Liver (tissue), 9 donors: ENCODE data around the gene EDN3. TPM values are rescaled to one million over a fixed set of nuclear protein-coding genes. Genes with fewer than 3 reads are reported as not detected.

Experiments
- DNase-seq: peaks from one replicate; pipeline ENCODE4 v3.0.0-alpha.2; 2017; ENCODE audit warnings: low spot score
- H3K27ac ChIP-seq, 2 donors: one replicate each; pipeline ENCODE4 v1.7.0; 2013; ENCODE audit warnings: inconsistent platforms in 2 of 2, low read length in 2 of 2, control low read depth in 1 of 2, low read depth in 1 of 2, mild to moderate bottlenecking in 1 of 2
- H3K27me3 ChIP-seq, 4 donors: one replicate each; pipeline versions ENCODE4 v1.6.1 to v1.7.0; 2013; ENCODE audit warnings: low read length in 3 of 4, inconsistent platforms in 1 of 4, mild to moderate bottlenecking in 1 of 4, moderate library complexity in 1 of 4; ENCODE audit not compliant: control insufficient read depth in 4 of 4, insufficient read depth in 4 of 4
- H3K36me3 ChIP-seq, 4 donors: one replicate each; pipeline versions ENCODE4 v1.6.1 to v1.7.0; 2013; ENCODE audit warnings: low read length in 3 of 4, mild to moderate bottlenecking in 3 of 4, low read depth in 1 of 4, moderate library complexity in 1 of 4; ENCODE audit not compliant: control insufficient read depth in 4 of 4, insufficient read depth in 3 of 4
- H3K4me1 ChIP-seq, 4 donors: one replicate each; pipeline versions ENCODE4 v1.6.1 to v1.7.0; 2013; ENCODE audit warnings: low read length in 3 of 4, mild to moderate bottlenecking in 3 of 4, moderate library complexity in 1 of 4; ENCODE audit not compliant: control insufficient read depth in 4 of 4, insufficient read depth in 4 of 4
- H3K4me3 ChIP-seq, 3 donors: one replicate each; pipeline versions ENCODE4 v1.6.1 to v1.7.0; 2013; ENCODE audit warnings: low read length in 3 of 3, control low read depth in 1 of 3, low read depth in 1 of 3, mild to moderate bottlenecking in 1 of 3
- H3K9ac ChIP-seq, 2 donors: one replicate each; pipeline ENCODE4 v1.7.0; 2013; ENCODE audit warnings: low read length in 2 of 2, mild to moderate bottlenecking in 2 of 2, moderate library complexity in 2 of 2, control low read depth in 1 of 2, low read depth in 1 of 2
- H3K9me3 ChIP-seq, 4 donors: one replicate each; pipeline versions ENCODE4 v1.6.1 to v1.7.0; 2013; ENCODE audit warnings: low read length in 3 of 4; ENCODE audit not compliant: control insufficient read depth in 4 of 4
- CTCF ChIP-seq: fragments of 150-350 bp; IDR thresholded peaks from 2 replicates; pipeline ENCODE4 v1.5.1; 2017; ENCODE audit warnings: improper control_type of control experiment, low read depth, low read length; ENCODE audit not compliant: missing input control
- FOXA1 ChIP-seq: IDR thresholded peaks from 2 replicates; pipeline ENCODE4 v1.6.1; 2016; ENCODE audit warnings: antibody characterized with exemption
- GABPA ChIP-seq, 2 donors: IDR thresholded peaks in 1 of 2; conservative IDR thresholded peaks in 1 of 2; 2 replicates each; pipeline ENCODE4 v1.6.1; 2016; ENCODE audit warnings: antibody characterized with exemption in 2 of 2, mild to moderate bottlenecking in 1 of 2, moderate library complexity in 1 of 2
- HNF4A ChIP-seq, 2 donors: conservative IDR thresholded peaks; 2 replicates each; pipeline ENCODE4 v1.6.1; 2016; ENCODE audit warnings: antibody characterized with exemption in 2 of 2, mild to moderate bottlenecking in 2 of 2
- HNF4G ChIP-seq: IDR thresholded peaks from 2 replicates; pipeline ENCODE4 v1.6.1; 2016; ENCODE audit warnings: antibody characterized with exemption
- JUND ChIP-seq, 2 donors: IDR thresholded peaks; 2 replicates each; pipeline ENCODE4 v1.6.1; 2016; ENCODE audit warnings: antibody characterized with exemption in 2 of 2
- NR2F2 ChIP-seq: IDR thresholded peaks from 2 replicates; pipeline ENCODE4 v1.6.1; 2016; ENCODE audit warnings: antibody characterized with exemption
- RAD21 ChIP-seq, 2 donors: IDR thresholded peaks; 2 replicates each; pipeline ENCODE4 v1.6.1; 2016; ENCODE audit warnings: antibody characterized with exemption in 2 of 2, mild to moderate bottlenecking in 2 of 2
- REST ChIP-seq: IDR thresholded peaks from 2 replicates; pipeline ENCODE4 v1.6.1; 2016; ENCODE audit warnings: antibody characterized with exemption, mild to moderate bottlenecking
- RXRA ChIP-seq, 2 donors: IDR thresholded peaks; 2 replicates each; pipeline ENCODE4 v1.6.1; 2017 to 2018; ENCODE audit warnings: antibody characterized with exemption in 2 of 2, mild to moderate bottlenecking in 1 of 2
- SP1 ChIP-seq: IDR thresholded peaks from 2 replicates; pipeline ENCODE4 v1.6.1; 2018; ENCODE audit warnings: antibody characterized with exemption, mild to moderate bottlenecking
- TAF1 ChIP-seq: conservative IDR thresholded peaks from 2 replicates; pipeline ENCODE4 v1.6.1; 2016; ENCODE audit warnings: antibody characterized with exemption, mild to moderate bottlenecking
- YY1 ChIP-seq: IDR thresholded peaks from 2 replicates; pipeline ENCODE4 v1.6.1; 2016; ENCODE audit warnings: antibody characterized with exemption, mild to moderate bottlenecking
- ZBTB33 ChIP-seq: IDR thresholded peaks from 2 replicates; pipeline ENCODE4 v1.6.1; 2016; ENCODE audit warnings: antibody characterized with exemption
- WGBS: extraction: QIAGEN DNeasy Blood & Tissue Kit; methylation state at CpG from one replicate; pipeline ENCODE4 v1.1.7; 2013; 5-methylcytosine and 5-hydroxymethylcytosine counted together
- polyA plus RNA-seq, 2 donors: library from polyadenylated mRNA; stranded (reverse) in 1 of 2; unstranded in 1 of 2; fragments of 200-250 nt in 1 of 2; fragments of >200 nt in 1 of 2; fragmentation: Nextera tagmentation in 1 of 2; extraction: Ambion mirVana in 1 of 2; gene quantifications; one replicate each; pipeline versions ENCODE4 v1.2.1 to v1.2.3, GENCODE V29; 2013 to 2015
- total RNA-seq, 2 donors: library from RNA; depleted of rRNA; stranded (reverse); fragments of >200 nt; gene quantifications; one replicate each; pipeline ENCODE4 v1.2.3, GENCODE V29; 2014
- donor health status: healthy.
- donor health status: healthy.
- donor health status: healthy.
- donor health status: healthy.
- donor health status: healthy.

Gene EDN3
- total and polyA plus RNA-seq, 4 donors = 0.09 TPM; not detected in 3

DNA sequence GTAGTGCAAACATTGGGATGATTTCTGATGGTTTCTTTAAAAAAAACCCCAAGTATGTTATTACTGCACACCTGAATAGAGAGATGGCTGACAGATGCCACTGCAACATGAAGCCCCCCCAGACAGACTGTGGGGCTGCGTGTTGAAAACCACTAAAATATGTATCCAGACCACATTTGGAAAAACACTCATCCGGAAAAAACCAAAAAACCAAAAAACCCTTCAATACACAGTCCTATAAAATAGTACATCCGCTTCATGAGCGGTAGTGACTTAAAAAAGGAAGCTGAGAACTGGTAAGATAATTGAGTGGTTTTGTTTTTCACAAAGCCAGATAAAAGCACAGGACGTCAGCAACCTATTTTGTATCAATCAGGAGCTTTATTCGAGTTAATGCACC is 47.1 kb upstream of the EDN3 start (continued):
- TF ChIP-seq ZBTB33 (no peak), GABPA (IDR thresholded peaks at IDR 0.05 in 1 of 2, conservative IDR thresholded peaks at IDR 0.05 in 1 of 2) (no peak), TAF1 (no peak), JUND (IDR thresholded peaks at IDR 0.05) (no peak)

DNA sequence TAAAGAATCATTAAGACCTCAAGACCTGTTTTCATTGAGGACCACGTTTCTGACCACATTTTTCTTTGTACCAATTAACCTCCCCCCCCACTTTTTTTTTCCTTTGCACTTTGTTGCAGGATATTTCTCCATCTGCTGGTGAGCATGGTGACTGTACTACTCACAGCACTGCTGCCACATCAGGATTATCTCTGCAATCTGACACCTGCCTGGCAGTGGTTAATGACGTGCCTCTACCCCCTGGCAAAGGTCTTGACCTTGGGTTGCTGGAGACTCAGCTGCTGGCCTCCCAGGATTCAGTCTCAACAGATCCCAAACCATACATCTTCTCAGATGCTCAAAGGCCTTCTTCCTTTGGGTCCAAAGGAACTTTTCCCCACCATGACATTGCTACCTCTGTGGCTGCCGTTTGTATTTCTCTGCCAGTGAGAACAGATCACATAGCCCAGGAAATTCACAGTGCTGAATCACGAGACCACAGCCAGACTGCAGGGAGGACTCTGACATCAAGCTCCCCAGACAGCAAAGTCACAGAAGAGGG is 46.6 kb upstream of the EDN3 start:
- Histone ChIP-seq H3K9ac (no peak overlapping the region), H3K4me1 (no peaks in the 10 kb centered on the region), H3K4me3 (no peak overlapping the region), H3K27ac (no peak overlapping the region), H3K9me3 (no peaks in the 10 kb centered on the region), H3K27me3 (peaks cover 0 to 7% (median 1%) of the 10 kb centered on the region in 4 donors), H3K36me3 (no peaks in the 10 kb centered on the region)
- TF ChIP-seq REST = no peak
- no peak for TF ChIP-seq RAD21 (IDR thresholded peaks at IDR 0.05)
- TF ChIP-seq GABPA (IDR thresholded peaks at IDR 0.05 in 1 of 2, conservative IDR thresholded peaks at IDR 0.05 in 1 of 2) = no peak
- TF ChIP-seq SP1 = no peak
- TF ChIP-seq CTCF = no peak
- TF ChIP-seq YY1 = no peak
- TF ChIP-seq TAF1 = no peak
- 24% methylated on average over 4 of the region's 4 CpGs for WGBS
- DNase-seq = no peak

DNA sequence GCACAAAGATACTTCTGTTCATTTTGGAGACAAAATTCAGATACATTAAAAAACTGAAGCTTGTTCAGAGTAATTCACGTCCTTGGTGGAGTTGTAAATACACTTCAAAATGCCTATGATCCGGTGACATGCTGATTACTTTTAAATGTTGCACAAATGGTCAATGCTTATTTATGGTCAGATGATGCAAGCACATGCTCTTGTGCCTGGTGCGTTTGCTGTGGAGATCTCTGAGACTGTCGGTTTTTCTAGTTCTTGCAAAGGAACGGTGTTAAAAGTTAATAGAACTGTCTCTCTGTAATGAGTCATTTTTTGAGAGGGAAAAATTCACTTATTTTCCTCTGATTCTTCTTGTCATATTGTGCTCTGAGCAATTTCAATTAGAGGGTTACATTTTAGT is 45.2 kb upstream of the EDN3 start:
- no peak overlapping the region for H3K27ac ChIP-seq
- no peak for DNase-seq
- WGBS = 73% methylated on average over 5 of the region's 5 CpGs
- TF ChIP-seq ZBTB33 = no peak
- TF ChIP-seq HNF4A (conservative IDR thresholded peaks at IDR 0.05) = no peak
- TF ChIP-seq HNF4G = no peak
- no peak for TF ChIP-seq TAF1
- no peak for TF ChIP-seq JUND (IDR thresholded peaks at IDR 0.05)
- no peak for TF ChIP-seq FOXA1
- TF ChIP-seq NR2F2 = no peak
- no peak for TF ChIP-seq RAD21 (IDR thresholded peaks at IDR 0.05)
- no peak for TF ChIP-seq RXRA (IDR thresholded peaks at IDR 0.05)
- no peak for TF ChIP-seq SP1
- no peak for TF ChIP-seq YY1
- no peaks in the 10 kb centered on the region for H3K36me3 ChIP-seq
- H3K4me1 ChIP-seq = no peaks in the 10 kb centered on the region
- H3K27me3 ChIP-seq = peaks cover 0 to 7% (median 4%) of the 10 kb centered on the region in 4 donors
- no peak overlapping the region for H3K4me3 ChIP-seq
- no peaks in the 10 kb centered on the region for H3K9me3 ChIP-seq
- H3K9ac ChIP-seq = no peak overlapping the region
